Panc1 (cell line): ENCODE measurements around the gene SCN1B. TPM values are rescaled to one million over a fixed set of nuclear protein-coding genes. Genes with fewer than 3 reads are reported as not detected.

Experiments
- ATAC-seq: fragments of 200-7000 bp; cut with Tn5 transposase; 2 replicates; pipeline ENCODE4 v1.9.1; 2020; ENCODE audit warnings: mild to moderate bottlenecking, moderate library complexity
- BruUV-seq: library from RNA; stranded (reverse); fragments of 400-500 nt; replicated peaks from 2 replicates; lab custom pipeline; 2021; lab: Mats Ljungman, UMichigan
- CTCF ChIA-PET: fragments of 300-600 bp; sonication (Branson Sonifier 250); formaldehyde crosslinking; loops from one replicate; lab custom pipeline; 2022; ENCODE audit warnings: antibody characterized with exemption; lab: Charles Lee
- POLR2A ChIA-PET: fragments of 300-600 bp; sonication (Branson Sonifier 250); formaldehyde crosslinking; loops from one replicate; lab custom pipeline; 2022; ENCODE audit warnings: antibody characterized with exemption; lab: Charles Lee
- DNase-seq: peaks from one replicate; pipeline ENCODE4 v3.0.0-alpha.2; 2010; ENCODE audit warnings: low read depth, low spot score
- H3K27ac ChIP-seq: 2 replicates; pipeline ENCODE4 v1.5.1; 2011; ENCODE audit warnings: mild to moderate bottlenecking, low read length, inconsistent platforms
- H3K27me3 ChIP-seq: fragments of 200-500 bp; sonication (Bioruptor generic); 2 replicates; pipeline ENCODE4 v1.6.0; 2014; ENCODE audit warnings: low read length, inconsistent platforms; ENCODE audit not compliant: control insufficient read depth, insufficient read depth
- H3K36me3 ChIP-seq: fragments of 200-500 bp; sonication (Bioruptor generic); 2 replicates; pipeline ENCODE4 v1.5.1; 2014; ENCODE audit warnings: inconsistent platforms, mild to moderate bottlenecking, low read length, moderate library complexity; ENCODE audit not compliant: control insufficient read depth, insufficient read depth
- H3K4me1 ChIP-seq: 2 replicates; pipeline ENCODE4 v1.5.1; 2011; ENCODE audit warnings: inconsistent platforms, mild to moderate bottlenecking, low read length, moderate library complexity; ENCODE audit not compliant: control insufficient read depth, insufficient read depth
- H3K4me3 ChIP-seq, 2 experiments: 2 replicates each; pipeline ENCODE4 v1.5.1; 2011 to 2012; ENCODE audit warnings: low read depth in 2 of 2, low read length in 2 of 2, mild to moderate bottlenecking in 2 of 2, inconsistent platforms in 1 of 2, moderate library complexity in 1 of 2
- H3K9me3 ChIP-seq: fragments of 200-500 bp; sonication (Bioruptor generic); 2 replicates; pipeline ENCODE4 v1.5.1; 2014; ENCODE audit warnings: low read depth, mild to moderate bottlenecking, inconsistent platforms, low read length, moderate library complexity; ENCODE audit not compliant: control insufficient read depth, insufficient read depth
- CTCF ChIP-seq: fragments of 450-650 bp; IDR thresholded peaks from 2 replicates; pipeline ENCODE4 v1.5.1; 2017; ENCODE audit warnings: mild to moderate bottlenecking
- POLR2AphosphoS5 ChIP-seq: IDR thresholded peaks from 2 replicates; pipeline ENCODE4 v1.6.1; 2012; ENCODE audit warnings: mild to moderate bottlenecking, low read depth, low read length, moderate library complexity
- REST ChIP-seq, 2 experiments: IDR thresholded peaks; 2 replicates each; pipeline ENCODE4 v1.6.1; 2011 to 2012; ENCODE audit warnings: low read depth in 2 of 2, control low read depth in 1 of 2, low read length in 1 of 2, mild to moderate bottlenecking in 1 of 2, moderate library complexity in 1 of 2; ENCODE audit not compliant: insufficient read depth in 1 of 2
- SIN3A ChIP-seq: IDR thresholded peaks from 2 replicates; pipeline ENCODE4 v1.6.1; 2012; ENCODE audit warnings: low read depth, mild to moderate bottlenecking, low read length, moderate library complexity, borderline replicate concordance; ENCODE audit not compliant: insufficient read depth
- TCF7L2 ChIP-seq: IDR thresholded peaks from 2 replicates; pipeline ENCODE4 v1.6.1; 2011; ENCODE audit warnings: mild to moderate bottlenecking, low read depth, low read length, inconsistent platforms
- in situ Hi-C: cut with HindIII; loops from 2 replicates; pipeline ENCODE4 v1.10.0; 2016; ENCODE audit warnings: low sequenced_read_pairs, low pct_unique_long_range_greater_than_20kb
- intact Hi-C: fragments of 100-400 bp; cut with micrococcal nuclease; formaldehyde crosslinking; loops from one replicate; pipeline ENCODE4 v1.10.0; 2022; ENCODE audit not compliant: unreplicated experiment
- total RNA-seq: library from RNA; stranded (reverse); gene quantifications from one replicate; pipeline ENCODE4 v1.2.1, GENCODE V29; 2021; ENCODE audit not compliant: unreplicated experiment

SCN1B gene
- total RNA-seq, 1 experiment from 2014 or later, result 4.6 TPM

- CTCF ChIA-PET, result no interaction called here
- BruUV-seq, result no TSS peak
- Histone ChIP-seq H3K4me3 (no peak overlapping the region), H3K27me3 (no peaks in the 10 kb centered on the region), H3K27ac (no peak overlapping the region), H3K36me3 (no peaks in the 10 kb centered on the region), H3K4me1 (no peaks in the 10 kb centered on the region), H3K9me3 (no peaks in the 10 kb centered on the region)
- DNase-seq, result no peak
- POLR2A ChIA-PET, result interaction anchor here (0.6 kb wide), 1 partner anchor 394 kb away, joined by 4 read pairs; no protein-coding TSS in a partner anchor
- no peak for TF ChIP-seq REST (IDR thresholded peaks at IDR 0.05; ENCODE audit: insufficient read depth in 1 of 2, low read depth in 2 of 2, low read length in 1 of 2)
- in situ Hi-C loops (no loop called here), intact Hi-C loops (no loop called here)
- no peak for ATAC-seq
These were observed 46.5 kb upstream of the SCN1B start for GRCh38 chr19:34983786-34984185.

DNA sequence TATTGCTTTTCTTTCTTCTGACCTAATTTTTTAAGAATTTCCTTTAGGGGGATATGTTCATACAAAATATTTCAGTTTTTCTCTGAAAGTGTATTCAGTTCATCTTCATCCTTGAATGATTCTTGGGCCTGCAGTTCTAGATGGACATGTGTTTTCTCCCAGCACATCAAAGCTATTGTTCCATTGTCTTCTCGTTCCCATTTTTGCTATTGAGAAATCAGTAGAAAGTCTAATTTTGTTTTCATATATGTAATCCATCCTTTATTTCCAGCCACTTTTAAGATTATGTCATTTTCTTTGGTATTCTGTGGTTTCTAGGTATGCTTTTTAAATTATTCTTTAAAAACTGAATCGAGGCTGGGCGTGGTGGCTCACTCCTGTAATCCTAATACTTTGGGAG lies 46.0 kb upstream of the SCN1B start:
- ChIA-PET CTCF (no interaction called here), POLR2A (interaction anchor here (0.6 kb wide), 1 partner anchor 394 kb away, joined by 4 read pairs; no protein-coding TSS in a partner anchor)
- H3K9me3 ChIP-seq, result no peaks in the 10 kb centered on the region
- no peak for TF ChIP-seq TCF7L2
- no peak for TF ChIP-seq REST (IDR thresholded peaks at IDR 0.05; ENCODE audit: insufficient read depth in 1 of 2, low read depth in 2 of 2, low read length in 1 of 2)
- TF ChIP-seq SIN3A, result no peak
- no peak for TF ChIP-seq CTCF
- no peak for TF ChIP-seq POLR2AphosphoS5
- BruUV-seq, result no TSS peak
- H3K36me3 ChIP-seq, result no peaks in the 10 kb centered on the region
- DNase-seq, result no peak
- no peaks in the 10 kb centered on the region for H3K27me3 ChIP-seq
- ATAC-seq, result no peak
- H3K4me3 ChIP-seq, result no peak overlapping the region
- no peaks in the 10 kb centered on the region for H3K4me1 ChIP-seq
- intact Hi-C loops, result no loop called here
- H3K27ac ChIP-seq, result no peak overlapping the region
- in situ Hi-C loops, result no loop called here
